Measurements from ENCODE around the gene MEGF11. TPM values are rescaled to one million over a fixed set of nuclear protein-coding genes. Genes with fewer than 3 reads are reported as not detected.

MEGF11 gene
- total RNA-seq, 1 experiment from 2014 or later: 0.09 TPM

- no peak for DNase-seq
- Mint-ChIP-seq H3K4me1 (ENCODE audit: low read depth, unreplicated experiment) (peaks cover 15% of the 10 kb centered on the region), H3K4me3 (ENCODE audit: low read depth, unreplicated experiment) (no peak overlapping the region), H3K9me3 (ENCODE audit: low read depth, unreplicated experiment) (no peaks in the 10 kb centered on the region), H3K36me3 (ENCODE audit: insufficient read depth, unreplicated experiment) (no peaks in the 10 kb centered on the region), H3K27me3 (ENCODE audit: unreplicated experiment) (no peaks in the 10 kb centered on the region), H3K27ac (ENCODE audit: unreplicated experiment) (no peak overlapping the region)
- intact Hi-C loops (cut with micrococcal nuclease; ENCODE audit: unreplicated experiment): no loop called here
- CTCF ChIA-PET: interaction anchor here (0.6 kb wide), 2 partner anchors 139 to 974 kb away, joined by 3 read pairs; no protein-coding TSS in a partner anchor
- no TSS peak for BruUV-seq (replicated peaks)
- no peak for TF ChIP-seq CTCF (IDR thresholded peaks at IDR 0.05; ENCODE audit: unreplicated experiment)
Observed at GRCh38 chr15:66023311-66023972, 230.1 kb downstream of the MEGF11 start.

DNA sequence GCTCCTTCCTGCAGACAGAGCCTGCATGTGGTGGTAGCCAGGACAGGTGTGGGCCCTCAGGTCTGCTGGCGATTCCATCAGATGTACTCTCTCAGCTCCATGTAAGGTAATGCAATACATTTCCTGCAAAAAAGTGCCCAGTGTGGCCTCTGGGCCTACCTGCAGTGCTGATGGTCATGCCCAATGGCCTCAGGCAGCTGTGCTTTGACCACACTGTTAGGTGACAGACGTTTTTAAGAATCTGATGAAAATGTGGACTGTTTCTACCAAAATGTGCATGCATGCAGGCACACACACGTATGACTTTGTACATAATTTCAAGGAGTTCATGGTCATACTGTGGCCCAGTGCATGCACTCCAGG is 231.4 kb downstream of the MEGF11 start:
- Mint-ChIP-seq H3K4me3 (ENCODE audit: low read depth, unreplicated experiment) (no peak overlapping the region), H3K9me3 (ENCODE audit: low read depth, unreplicated experiment) (no peaks in the 10 kb centered on the region), H3K4me1 (ENCODE audit: low read depth, unreplicated experiment) (peaks cover 6% of the 10 kb centered on the region), H3K27me3 (ENCODE audit: unreplicated experiment) (peaks cover 12% of the 10 kb centered on the region), H3K36me3 (ENCODE audit: insufficient read depth, unreplicated experiment) (no peaks in the 10 kb centered on the region), H3K27ac (ENCODE audit: unreplicated experiment) (no peak overlapping the region)
- intact Hi-C loops (cut with micrococcal nuclease; ENCODE audit: unreplicated experiment): no loop called here
- CTCF ChIA-PET: no interaction called here
- no peak for TF ChIP-seq CTCF (IDR thresholded peaks at IDR 0.05; ENCODE audit: unreplicated experiment)
- BruUV-seq (replicated peaks): no TSS peak
- DNase-seq: no peak

GRCh38 chr15:66021496-66022162 is 231.9 kb downstream of the MEGF11 start:
- peaks cover under 1% of the 10 kb centered on the region for H3K4me1 Mint-ChIP-seq (ENCODE audit: low read depth, unreplicated experiment)
- H3K36me3 Mint-ChIP-seq (ENCODE audit: insufficient read depth, unreplicated experiment): no peaks in the 10 kb centered on the region
- H3K27me3 Mint-ChIP-seq (ENCODE audit: unreplicated experiment): peaks cover 18% of the 10 kb centered on the region
- CTCF ChIA-PET: no interaction called here
- intact Hi-C loops (cut with micrococcal nuclease; ENCODE audit: unreplicated experiment): no loop called here
- no peak for TF ChIP-seq CTCF (IDR thresholded peaks at IDR 0.05; ENCODE audit: unreplicated experiment)
- no peak overlapping the region for H3K27ac Mint-ChIP-seq (ENCODE audit: unreplicated experiment)
- no peaks in the 10 kb centered on the region for H3K9me3 Mint-ChIP-seq (ENCODE audit: low read depth, unreplicated experiment)
- no peak overlapping the region for H3K4me3 Mint-ChIP-seq (ENCODE audit: low read depth, unreplicated experiment)
- no TSS peak for BruUV-seq (replicated peaks)
- DNase-seq: no peak

GRCh38 chr15:66019826-66020398 is 233.6 kb downstream of the MEGF11 start:
- no peaks in the 10 kb centered on the region for H3K4me1 Mint-ChIP-seq (ENCODE audit: low read depth, unreplicated experiment)
- DNase-seq: no peak
- no peak overlapping the region for H3K4me3 Mint-ChIP-seq (ENCODE audit: low read depth, unreplicated experiment)
- H3K9me3 Mint-ChIP-seq (ENCODE audit: low read depth, unreplicated experiment): peaks cover 5% of the 10 kb centered on the region
- no peak overlapping the region for H3K27ac Mint-ChIP-seq (ENCODE audit: unreplicated experiment)
- no peaks in the 10 kb centered on the region for H3K36me3 Mint-ChIP-seq (ENCODE audit: insufficient read depth, unreplicated experiment)
- intact Hi-C loops (cut with micrococcal nuclease; ENCODE audit: unreplicated experiment): no loop called here
- no peak for TF ChIP-seq CTCF (IDR thresholded peaks at IDR 0.05; ENCODE audit: unreplicated experiment)
- BruUV-seq (replicated peaks): no TSS peak
- H3K27me3 Mint-ChIP-seq (ENCODE audit: unreplicated experiment): peaks cover 30% of the 10 kb centered on the region
- CTCF ChIA-PET: interaction anchor here (0.6 kb wide), 1 partner anchor 25 kb away, joined by 3 read pairs; no protein-coding TSS in a partner anchor
